GM18505 (cell line): Measurements from ENCODE around the gene CLEC4M.
"Not testable (repeated sequence)": the region's sequence is repeated elsewhere in the genome, so short reads cannot be mapped to it uniquely, and the experiment has no call there.

Experiments used
- ATAC-seq: cut with Tn5 transposase; IDR thresholded peaks from one replicate; pipeline ENCODE4 v1.9.1; 2021; ENCODE audit not compliant: unreplicated experiment
- POLR2A ChIP-seq: IDR thresholded peaks from 4 replicates; pipeline ENCODE4 v1.6.1; 2011; ENCODE audit warnings: borderline replicate concordance; ENCODE audit not compliant: insufficient read depth, insufficient read length; ENCODE audit errors: extremely low read depth

The CLEC4M gene

GRCh38 chr19:7790416-7790815 lies 27.4 kb downstream of the CLEC4M start:
- TF ChIP-seq POLR2A: no peak
- ATAC-seq: no peak

GRCh38 chr19:7792281-7792680 lies 29.2 kb downstream of the CLEC4M start:
- ATAC-seq: no peak
- no peak for TF ChIP-seq POLR2A

- ATAC-seq: not testable (repeated sequence)
Measured at GRCh38 chr19:7792701-7793100, 29.7 kb downstream of the CLEC4M start.

- TF ChIP-seq POLR2A: no peak
- ATAC-seq: no peak
Measured at GRCh38 chr19:7793493-7793892, 30.4 kb downstream of the CLEC4M start.

- no peak for ATAC-seq
- TF ChIP-seq POLR2A: no peak
Measured at GRCh38 chr19:7795555-7796161, 32.6 kb downstream of the CLEC4M start.

GRCh38 chr19:7799640-7800355 lies 36.8 kb downstream of the CLEC4M start:
- no peak for ATAC-seq

GRCh38 chr19:7801020-7801570 lies 38.1 kb downstream of the CLEC4M start:
- TF ChIP-seq POLR2A: no peak

More at GRCh38 chr19:7799640-7800355, 36.8 kb downstream of the CLEC4M start:
- no peak for TF ChIP-seq POLR2A

GRCh38 chr19:7806234-7806633 lies 43.2 kb downstream of the CLEC4M start:
- TF ChIP-seq POLR2A: no peak

More at GRCh38 chr19:7801020-7801570, 38.1 kb downstream of the CLEC4M start:
- no peak for ATAC-seq

GRCh38 chr19:7806876-7807275 lies 43.8 kb downstream of the CLEC4M start:
- no peak for TF ChIP-seq POLR2A
- ATAC-seq: no peak

More at GRCh38 chr19:7806234-7806633, 43.2 kb downstream of the CLEC4M start:
- no peak for ATAC-seq

- TF ChIP-seq POLR2A: no peak
- ATAC-seq: no peak
Measured at GRCh38 chr19:7808108-7808507, 45.1 kb downstream of the CLEC4M start.

GRCh38 chr19:7811989-7812388 lies 48.9 kb downstream of the CLEC4M start:
- TF ChIP-seq POLR2A: no peak
- ATAC-seq: no peak

- no peak for ATAC-seq
Measured at GRCh38 chr19:7815325-7815724, 52.3 kb downstream of the CLEC4M start.

GRCh38 chr19:7816040-7816439 lies 53.0 kb downstream of the CLEC4M start:
- ATAC-seq: not testable (repeated sequence)

More at GRCh38 chr19:7815325-7815724, 52.3 kb downstream of the CLEC4M start:
- TF ChIP-seq POLR2A: peak; percentile 40

GRCh38 chr19:7817801-7818200 lies 54.8 kb downstream of the CLEC4M start:
- ATAC-seq: no peak
- no peak for TF ChIP-seq POLR2A
